ENCODE data around the gene TAS2R16.
"Not testable (repeated sequence)": the region's sequence is repeated elsewhere in the genome, so short reads cannot be mapped to it uniquely, and the experiment has no call there.

TAS2R16 gene

GRCh38 chr7:122970740-122971725 lies 24.5 kb downstream of the TAS2R16 start:
- no peak for DNase-seq

DNA sequence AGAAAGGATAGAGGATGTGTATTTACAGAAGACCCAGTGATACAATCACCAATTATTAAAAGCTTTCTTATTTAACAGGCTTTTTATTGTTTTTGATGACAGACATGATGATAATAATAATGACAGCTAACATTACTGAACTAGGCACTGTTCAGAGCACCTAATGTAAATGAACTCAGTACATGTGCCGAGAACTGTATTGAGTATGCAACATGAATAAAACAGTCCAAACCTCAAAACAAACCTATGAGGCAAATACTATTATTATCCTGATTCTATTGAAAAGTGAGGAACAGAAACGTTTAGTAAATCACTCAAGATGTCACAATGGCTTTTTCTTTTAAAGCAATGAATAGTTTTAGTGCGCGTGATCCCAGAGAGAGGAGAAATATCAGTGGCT lies 27.1 kb downstream of the TAS2R16 start:
- no peak for DNase-seq

GRCh38 chr7:122965306-122965705 lies 30.2 kb downstream of the TAS2R16 start:
- DNase-seq: no peak

DNA sequence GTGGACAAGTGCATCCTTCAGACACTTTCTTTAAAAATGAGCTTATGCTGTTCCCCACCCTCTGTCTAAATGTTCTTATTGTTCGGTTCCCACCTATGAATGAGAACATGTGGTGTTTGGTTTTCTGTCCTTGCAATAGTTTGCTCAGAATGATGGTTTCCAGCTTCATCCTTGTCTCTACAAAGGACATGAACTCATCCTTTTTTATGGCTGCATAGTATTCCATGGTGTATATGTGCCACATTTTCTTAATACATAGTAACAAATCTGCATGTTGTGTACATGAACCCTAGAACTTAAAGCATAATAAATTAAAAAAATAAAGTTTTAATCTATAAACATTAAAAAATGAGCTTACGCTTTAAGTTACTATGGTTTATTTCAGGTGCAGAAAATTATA lies 41.8 kb downstream of the TAS2R16 start:
- DNase-seq: not testable (repeated sequence)

GRCh38 chr7:122951006-122951405 lies 44.5 kb downstream of the TAS2R16 start:
- no peak for DNase-seq

- DNase-seq: no peak
Measured at GRCh38 chr7:122949186-122949585, 46.3 kb downstream of the TAS2R16 start.
